ENCODE measurements around the gene STUM.

- TF ChIP-seq, protein P1, sequence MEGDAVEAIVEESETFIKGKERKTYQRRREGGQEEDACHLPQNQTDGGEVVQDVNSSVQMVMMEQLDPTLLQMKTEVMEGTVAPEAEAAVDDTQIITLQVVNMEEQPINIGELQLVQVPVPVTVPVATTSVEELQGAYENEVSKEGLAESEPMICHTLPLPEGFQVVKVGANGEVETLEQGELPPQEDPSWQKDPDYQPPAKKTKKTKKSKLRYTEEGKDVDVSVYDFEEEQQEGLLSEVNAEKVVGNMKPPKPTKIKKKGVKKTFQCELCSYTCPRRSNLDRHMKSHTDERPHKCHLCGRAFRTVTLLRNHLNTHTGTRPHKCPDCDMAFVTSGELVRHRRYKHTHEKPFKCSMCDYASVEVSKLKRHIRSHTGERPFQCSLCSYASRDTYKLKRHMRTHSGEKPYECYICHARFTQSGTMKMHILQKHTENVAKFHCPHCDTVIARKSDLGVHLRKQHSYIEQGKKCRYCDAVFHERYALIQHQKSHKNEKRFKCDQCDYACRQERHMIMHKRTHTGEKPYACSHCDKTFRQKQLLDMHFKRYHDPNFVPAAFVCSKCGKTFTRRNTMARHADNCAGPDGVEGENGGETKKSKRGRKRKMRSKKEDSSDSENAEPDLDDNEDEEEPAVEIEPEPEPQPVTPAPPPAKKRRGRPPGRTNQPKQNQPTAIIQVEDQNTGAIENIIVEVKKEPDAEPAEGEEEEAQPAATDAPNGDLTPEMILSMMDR (IDR thresholded peaks at IDR 0.05): peak; percentile 49 to 77 (median 72)
- TF ChIP-seq EP300 (IDR thresholded peaks at IDR 0.05): no peak
These were observed 791 bp upstream of the STUM start for GRCh38 chr1:226547754-226548191.

All from upper lobe of left lung (tissue), 4 donors.